ENCODE results near the gene RHBDD1.

GRCh38 chr2:226790011-226790410, 45.8 kb upstream of the RHBDD1 start:
- no peak for TF ChIP-seq EP300 (IDR thresholded peaks at IDR 0.05; ENCODE audit: borderline replicate concordance in 1 of 2, low read depth in 1 of 2, low read length in 1 of 2)
- no peak for TF ChIP-seq FOXM1 (IDR thresholded peaks at IDR 0.05; ENCODE audit: low read depth)
- no peak for TF ChIP-seq JUND (IDR thresholded peaks at IDR 0.05)
- no peak for TF ChIP-seq NRF1 (IDR thresholded peaks at IDR 0.05; ENCODE audit: low read depth, low read length)
- TF ChIP-seq CTCF (IDR thresholded peaks at IDR 0.05) = no peak

Data from SK-N-SH (cell line).